Measurements from ENCODE around the gene MYADM.

- TF ChIP-seq CTCF (IDR thresholded peaks at IDR 0.05; ENCODE audit: poor library complexity) (no peak), EZH2phosphoT487 (IDR thresholded peaks at IDR 0.05; ENCODE audit: low read depth, severe bottlenecking, unreplicated experiment) (no peak), EZH2 (IDR thresholded peaks at IDR 0.05; ENCODE audit: borderline replicate concordance) (no peak)
Measured at GRCh38 chr19:53894707-53895106, 27.0 kb downstream of the MYADM start.

All from hepatocyte (in vitro differentiated cells).